HTERT RPE-1 (cell line): ENCODE measurements around the gene PEX11A.
"Not testable (repeated sequence)": the region's sequence is repeated elsewhere in the genome, so short reads cannot be mapped to it uniquely, and the experiment has no call there.

Experiments used
- in situ Hi-C: fragments of 300-500 bp; cut with MboI; formaldehyde crosslinking; loops from 4 replicates; pipeline ENCODE4 v1.14.3; 2020; ENCODE audit warnings: low sequenced_read_pairs

Gene PEX11A

GRCh38 chr15:89690276-89691218 lies at the start of gene PEX11A, which contains the start of gene WDR93:
Gene PEX11A, minus strand, starts transcription at chr15:89690754. Its CDS starts 122 bp downstream, at chr15:89690632.
Gene WDR93, plus strand, starts transcription at chr15:89690811. Its CDS starts 10,936 bp downstream, at chr15:89701747.
- in situ Hi-C loops: no loop called here

- in situ Hi-C loops: no loop called here
These were observed 49.6 kb upstream of the PEX11A start for GRCh38 chr15:89740137-89740536.

GRCh38 chr15:89735773-89736172 lies 45.2 kb upstream of the PEX11A start:
- in situ Hi-C loops: no loop called here

- in situ Hi-C loops: no loop called here
These were observed 42.1 kb upstream of the PEX11A start for GRCh38 chr15:89732451-89733172.

GRCh38 chr15:89731275-89731674 lies 40.7 kb upstream of the PEX11A start:
- in situ Hi-C loops: no loop called here

DNA sequence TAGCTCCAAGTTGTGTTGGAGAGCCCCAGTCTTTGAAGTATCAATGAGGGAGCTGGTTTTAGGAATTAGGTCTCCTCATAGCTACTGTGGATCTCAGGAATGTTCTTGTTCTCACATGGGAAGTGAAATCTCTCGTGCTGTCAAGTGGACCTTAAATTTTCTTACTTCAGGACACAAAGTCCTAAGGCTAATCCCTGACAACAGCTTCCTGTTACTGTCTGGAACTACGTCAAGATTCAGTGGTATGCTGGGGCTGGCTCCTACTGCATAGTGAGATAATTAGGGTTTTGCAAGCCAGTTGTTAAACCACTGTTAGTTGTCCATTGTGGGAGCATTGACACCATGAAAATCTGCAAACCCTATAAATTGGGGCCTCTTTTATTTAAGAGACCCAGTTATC lies 37.7 kb upstream of the PEX11A start:
- in situ Hi-C loops: no loop called here

DNA sequence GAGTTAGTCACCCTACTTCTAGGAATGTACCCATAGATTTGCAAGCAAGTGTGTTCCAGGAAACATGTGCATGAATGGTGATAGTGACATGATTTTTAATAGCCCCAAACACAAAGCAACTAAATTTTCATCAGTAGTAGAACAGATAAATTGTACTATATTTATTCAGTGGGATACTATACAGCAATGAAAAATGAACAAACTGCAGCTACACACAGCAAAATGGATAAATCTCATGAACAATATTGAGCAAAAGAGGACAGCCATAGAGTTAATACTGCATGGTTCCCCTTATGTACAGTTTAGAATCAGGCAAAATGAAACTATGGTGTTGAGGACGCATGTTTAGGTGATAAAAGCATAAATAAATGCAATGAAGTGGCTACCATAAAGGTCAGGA lies 34.5 kb upstream of the PEX11A start:
- in situ Hi-C loops: no loop called here

- in situ Hi-C loops: no loop called here
These were observed 34.1 kb upstream of the PEX11A start for GRCh38 chr15:89724621-89725020.

DNA sequence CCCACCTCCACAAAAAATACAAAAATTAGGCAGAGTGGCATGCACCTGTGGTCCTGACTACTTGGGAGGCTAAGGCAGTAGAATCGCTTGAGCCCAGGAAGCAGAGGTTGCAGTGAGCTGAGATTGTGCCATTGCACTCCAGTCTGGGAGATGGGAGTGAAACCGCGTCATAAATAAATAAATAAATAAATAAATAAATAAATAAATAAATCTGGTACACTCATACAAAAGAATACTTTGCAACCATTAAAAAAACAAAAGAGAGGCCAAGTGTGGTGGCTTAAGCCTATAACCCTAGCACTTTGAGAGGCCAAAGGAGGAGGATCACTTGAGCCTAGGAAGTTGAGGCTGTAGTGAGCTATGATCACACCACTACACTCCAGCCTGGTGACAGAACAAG lies 32.5 kb upstream of the PEX11A start:
- in situ Hi-C loops: no loop called here

- in situ Hi-C loops: no loop called here
These were observed 24.2 kb upstream of the PEX11A start for GRCh38 chr15:89714775-89715174.

DNA sequence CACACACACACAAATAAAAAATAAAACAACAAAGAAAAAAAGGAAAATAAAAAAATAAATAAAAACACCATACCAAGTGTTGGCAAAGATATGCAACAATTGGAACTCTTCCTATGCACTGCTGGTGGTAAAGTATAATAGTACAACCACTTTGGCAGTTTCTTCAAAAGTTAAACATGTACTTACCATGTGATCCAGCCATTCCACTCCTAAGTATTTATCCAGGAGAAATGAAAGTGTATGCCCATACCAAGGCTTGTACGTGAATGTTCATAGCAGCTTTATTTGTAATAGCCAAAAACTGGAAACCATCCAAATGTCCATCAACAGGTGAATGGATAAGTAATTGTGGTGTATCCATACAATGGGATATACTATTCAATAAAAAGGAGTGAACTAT lies 17.0 kb upstream of the PEX11A start:
- in situ Hi-C loops: no loop called here

- in situ Hi-C loops: no loop called here
These were observed 13.9 kb upstream of the PEX11A start for GRCh38 chr15:89704411-89704810.

DNA sequence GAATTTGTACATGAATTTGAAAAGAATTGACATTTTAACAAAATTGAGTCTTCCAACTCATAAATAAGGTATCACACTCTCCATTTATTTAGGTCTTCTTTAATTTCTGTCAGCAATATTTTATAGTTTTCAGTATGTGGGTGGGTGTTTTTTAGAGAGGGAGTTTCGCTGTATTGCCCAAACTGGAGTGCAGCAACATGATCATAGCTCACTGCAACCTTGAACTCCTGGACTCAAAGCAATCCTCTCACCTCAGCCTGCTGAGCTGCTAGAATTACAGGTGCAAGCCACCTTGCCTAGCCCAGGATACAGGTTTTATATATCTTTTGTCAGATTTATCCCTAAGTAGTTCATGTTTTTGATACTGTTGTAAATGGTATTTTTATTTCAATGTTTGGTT lies 4.6 kb upstream of the PEX11A start:
- in situ Hi-C loops: no loop called here

GRCh38 chr15:89693696-89694095 lies 3.1 kb upstream of the PEX11A start:
- in situ Hi-C loops: no loop called here

GRCh38 chr15:89693091-89693490 lies 2.5 kb upstream of the PEX11A start:
- in situ Hi-C loops: no loop called here

DNA sequence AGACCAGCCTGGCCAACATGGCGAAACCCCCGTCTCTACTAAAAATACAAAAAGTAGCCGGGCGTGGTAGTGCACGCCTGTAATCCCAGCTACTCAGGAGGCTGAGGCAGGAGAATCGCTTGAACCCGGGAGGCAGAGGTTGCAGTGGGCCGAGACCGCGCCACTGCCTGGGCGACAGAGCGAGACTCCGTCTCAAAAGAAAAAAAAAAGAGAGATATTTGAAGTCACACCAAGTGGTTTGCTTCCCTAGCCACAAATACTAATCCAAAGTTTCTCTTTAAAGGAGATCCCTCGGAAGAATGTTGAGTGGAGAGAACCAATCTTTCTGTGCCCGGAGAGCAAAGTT lies 651 bp downstream of the PEX11A start:
- in situ Hi-C loops: not testable (repeated sequence)

DNA sequence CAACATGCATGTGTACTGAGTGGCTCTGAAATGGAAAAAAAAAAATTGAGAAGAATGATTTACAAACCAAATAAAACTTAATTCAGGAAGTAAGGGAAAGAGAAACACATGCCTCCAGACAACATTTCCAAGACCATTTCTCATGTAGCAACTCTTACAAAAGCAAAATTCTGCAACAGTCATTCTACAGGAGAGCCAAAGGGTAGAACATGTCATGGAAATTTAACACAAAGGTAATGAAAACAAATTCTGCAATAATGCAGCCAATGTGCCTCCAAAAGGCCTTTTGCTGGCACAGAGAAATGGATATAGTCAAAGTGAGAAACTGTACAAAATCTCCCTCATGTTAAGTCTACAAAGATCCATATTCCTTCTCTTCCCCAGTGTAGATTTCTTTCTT lies 4.0 kb downstream of the PEX11A start:
- in situ Hi-C loops: no loop called here

DNA sequence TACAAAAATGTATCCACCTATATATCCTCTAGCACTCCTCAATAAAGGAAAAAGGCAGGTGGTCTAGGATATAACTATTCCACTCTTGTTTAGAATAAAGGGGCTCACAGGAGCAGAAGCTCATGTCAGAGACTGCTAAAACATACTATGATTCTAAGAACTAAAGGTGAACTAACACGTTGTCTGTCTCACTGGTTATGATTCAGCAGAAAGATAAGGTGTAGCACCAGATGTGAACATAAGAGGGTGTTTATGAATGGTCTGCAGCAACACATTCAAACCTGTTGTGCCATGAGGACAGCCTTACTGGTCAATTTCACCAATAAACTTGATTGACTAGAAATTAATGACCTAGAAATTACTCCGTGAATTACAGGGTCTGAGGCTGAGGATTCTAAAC lies 4.6 kb downstream of the PEX11A start:
- in situ Hi-C loops: no loop called here

DNA sequence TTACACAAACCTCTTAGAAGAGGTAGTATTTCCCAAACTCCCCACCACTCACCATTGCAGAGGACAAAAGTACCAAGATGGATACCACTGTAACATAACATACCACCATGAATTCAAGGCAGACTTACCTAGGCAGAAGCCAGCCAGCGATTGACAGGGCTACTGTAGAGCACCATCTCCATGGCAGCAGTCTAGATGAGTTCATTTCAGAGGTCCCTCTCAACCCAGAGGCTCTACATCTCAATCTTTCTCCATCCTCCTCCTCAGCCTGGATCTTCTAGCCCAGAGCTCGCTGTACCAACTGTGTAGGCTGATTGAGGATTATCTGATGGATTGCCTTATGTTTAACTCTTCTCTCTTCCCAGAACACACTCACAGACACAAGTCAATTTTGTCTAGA lies 9.4 kb downstream of the PEX11A start:
- in situ Hi-C loops: no loop called here

DNA sequence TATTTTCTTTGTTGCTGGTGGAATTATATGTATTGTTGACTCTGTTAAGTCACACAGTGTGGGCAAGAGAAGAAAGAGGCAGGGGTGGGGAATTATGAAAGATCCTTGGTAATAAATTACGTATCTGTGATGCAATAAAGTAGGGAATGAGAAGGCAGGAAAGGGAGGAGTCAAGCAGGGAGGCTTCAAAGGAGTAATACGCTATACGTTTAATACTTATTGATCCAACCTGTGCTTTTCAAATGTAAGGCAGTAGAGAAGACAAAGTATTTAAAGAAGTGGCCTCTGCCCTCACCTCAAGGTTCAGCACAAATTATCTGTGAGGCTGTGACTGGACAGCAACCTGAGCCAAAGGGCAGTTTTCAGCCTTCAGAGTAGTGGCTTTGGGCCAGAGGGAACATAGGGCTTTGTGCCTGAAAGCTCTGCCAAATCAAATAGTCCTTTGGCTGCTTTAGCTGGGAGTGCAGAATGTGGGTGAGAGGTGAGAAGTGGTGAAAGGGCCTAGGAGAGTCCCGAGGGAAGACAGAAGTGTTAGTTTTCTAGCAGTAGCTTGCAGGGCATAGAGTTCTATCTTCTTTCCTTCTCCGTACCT lies 10.2 kb downstream of the PEX11A start:
- in situ Hi-C loops: no loop called here

DNA sequence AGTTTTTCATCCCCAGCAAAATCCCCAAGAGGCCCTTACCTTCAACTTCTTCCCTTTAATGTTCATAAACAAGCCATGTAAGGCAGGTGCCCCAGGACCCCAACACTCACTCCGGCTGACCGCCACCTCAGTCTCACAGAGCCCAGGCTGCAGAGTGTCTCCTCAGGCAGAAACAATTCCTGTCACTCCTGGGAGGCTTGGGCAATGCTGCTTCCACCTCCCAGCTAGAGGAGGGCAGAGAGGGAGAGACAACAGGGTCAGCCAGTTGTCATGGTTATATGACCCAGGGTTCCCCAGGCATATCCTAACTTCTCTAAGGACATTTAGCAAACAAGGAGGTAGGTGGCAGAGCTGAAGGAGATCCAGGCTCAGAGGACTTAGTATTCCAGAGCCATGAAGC lies 11.3 kb downstream of the PEX11A start, which contains the start of gene PLIN1:
TSS of gene PLIN1 (minus strand) at position 156 of the 400 bp plus-strand sequence. CDS start 1,878 bp downstream, outside the sequence.
- in situ Hi-C loops: no loop called here

GRCh38 chr15:89677381-89677780 lies 13.2 kb downstream of the PEX11A start:
- in situ Hi-C loops: no loop called here
